ENCODE measurements around the gene PTPRF.

DNA sequence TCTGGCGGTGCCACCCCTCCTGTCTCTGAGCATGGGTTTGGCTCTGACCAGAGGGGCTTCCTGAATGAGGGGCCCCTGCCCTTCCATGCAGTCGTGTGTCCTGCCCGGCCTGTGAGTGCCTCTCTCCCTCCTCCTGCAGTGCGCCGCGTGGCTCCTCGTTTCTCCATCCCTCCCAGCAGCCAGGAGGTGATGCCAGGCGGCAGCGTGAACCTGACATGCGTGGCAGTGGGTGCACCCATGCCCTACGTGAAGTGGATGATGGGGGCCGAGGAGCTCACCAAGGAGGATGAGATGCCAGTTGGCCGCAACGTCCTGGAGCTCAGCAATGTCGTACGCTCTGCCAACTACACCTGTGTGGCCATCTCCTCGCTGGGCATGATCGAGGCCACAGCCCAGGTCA lies 57.9 kb downstream of the PTPRF start:
- TF ChIP-seq, protein P1, sequence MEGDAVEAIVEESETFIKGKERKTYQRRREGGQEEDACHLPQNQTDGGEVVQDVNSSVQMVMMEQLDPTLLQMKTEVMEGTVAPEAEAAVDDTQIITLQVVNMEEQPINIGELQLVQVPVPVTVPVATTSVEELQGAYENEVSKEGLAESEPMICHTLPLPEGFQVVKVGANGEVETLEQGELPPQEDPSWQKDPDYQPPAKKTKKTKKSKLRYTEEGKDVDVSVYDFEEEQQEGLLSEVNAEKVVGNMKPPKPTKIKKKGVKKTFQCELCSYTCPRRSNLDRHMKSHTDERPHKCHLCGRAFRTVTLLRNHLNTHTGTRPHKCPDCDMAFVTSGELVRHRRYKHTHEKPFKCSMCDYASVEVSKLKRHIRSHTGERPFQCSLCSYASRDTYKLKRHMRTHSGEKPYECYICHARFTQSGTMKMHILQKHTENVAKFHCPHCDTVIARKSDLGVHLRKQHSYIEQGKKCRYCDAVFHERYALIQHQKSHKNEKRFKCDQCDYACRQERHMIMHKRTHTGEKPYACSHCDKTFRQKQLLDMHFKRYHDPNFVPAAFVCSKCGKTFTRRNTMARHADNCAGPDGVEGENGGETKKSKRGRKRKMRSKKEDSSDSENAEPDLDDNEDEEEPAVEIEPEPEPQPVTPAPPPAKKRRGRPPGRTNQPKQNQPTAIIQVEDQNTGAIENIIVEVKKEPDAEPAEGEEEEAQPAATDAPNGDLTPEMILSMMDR (IDR thresholded peaks at IDR 0.05 in 8 of 11, conservative IDR thresholded peaks at IDR 0.05 in 3 of 11) = no peak
- TF ChIP-seq POLR2A (IDR thresholded peaks at IDR 0.05) (no peak), POLR2AphosphoS5 (IDR thresholded peaks at IDR 0.05) (no peak)

Data from spleen (tissue), 7 donors.